EH (cell line): ENCODE data around the gene FAM174B.

Experiments used
- DNase-seq: peaks from one replicate; pipeline ENCODE4 v3.0.0-alpha.2; 2015; ENCODE audit warnings: low read depth

FAM174B gene

GRCh38 chr15:92638709-92639365 is 16.7 kb downstream of the FAM174B start:
- no peak for DNase-seq

- DNase-seq: peak; percentile 57
Observed at GRCh38 chr15:92638291-92638708, 17.3 kb downstream of the FAM174B start.

- DNase-seq: no peak
Observed at GRCh38 chr15:92637626-92638025, 17.9 kb downstream of the FAM174B start.

GRCh38 chr15:92636908-92637481 is 18.6 kb downstream of the FAM174B start:
- no peak for DNase-seq

- DNase-seq: no peak
Observed at GRCh38 chr15:92636401-92636907, 19.1 kb downstream of the FAM174B start.

GRCh38 chr15:92634671-92635201 is 20.8 kb downstream of the FAM174B start:
- no peak for DNase-seq

GRCh38 chr15:92634060-92634459 is 21.5 kb downstream of the FAM174B start:
- peak; percentile 27 for DNase-seq

- no peak for DNase-seq
Observed at GRCh38 chr15:92633418-92633817, 22.2 kb downstream of the FAM174B start.

GRCh38 chr15:92633001-92633400 is 22.6 kb downstream of the FAM174B start:
- DNase-seq: no peak

- no peak for DNase-seq
Observed at GRCh38 chr15:92631721-92632120, 23.9 kb downstream of the FAM174B start.

- DNase-seq: no peak
Observed at GRCh38 chr15:92629975-92630626, 25.5 kb downstream of the FAM174B start.

- DNase-seq: no peak
Observed at GRCh38 chr15:92629276-92629974, 26.1 kb downstream of the FAM174B start.

- no peak for DNase-seq
Observed at GRCh38 chr15:92627014-92627413, 28.6 kb downstream of the FAM174B start.

- DNase-seq: peak; percentile 79
Observed at GRCh38 chr15:92625251-92625980, 30.2 kb downstream of the FAM174B start.

- peak; percentile 63 for DNase-seq
Observed at GRCh38 chr15:92624401-92624991, 31.1 kb downstream of the FAM174B start.

GRCh38 chr15:92623435-92623834 is 32.1 kb downstream of the FAM174B start:
- no peak for DNase-seq

GRCh38 chr15:92621972-92622533 is 33.5 kb downstream of the FAM174B start:
- DNase-seq: no peak

GRCh38 chr15:92620991-92621390 is 34.6 kb downstream of the FAM174B start:
- no peak for DNase-seq

GRCh38 chr15:92619145-92620101 is 36.2 kb downstream of the FAM174B start:
- peak; percentile 90 for DNase-seq
